Measurements from ENCODE around the gene TTLL3. TPM values are rescaled to one million over a fixed set of nuclear protein-coding genes. Genes with fewer than 3 reads are reported as not detected.

TTLL3 gene
- total RNA-seq, 1 donor from 2014 or later = 18.8 TPM

- Histone ChIP-seq H3K4me3 (ENCODE audit: low read depth, low read length) (no peak overlapping the region), H3K36me3 (ENCODE audit: control insufficient read depth, insufficient read depth, low read length) (no peaks in the 10 kb centered on the region), H3K27me3 (ENCODE audit: control insufficient read depth, insufficient read depth, low read length) (no peaks in the 10 kb centered on the region)
- no peak for TF ChIP-seq CTCF (IDR thresholded peaks at IDR 0.05; ENCODE audit: insufficient read depth, low read length, poor library complexity, severe bottlenecking)
- no peak for DNase-seq (ENCODE audit: low read depth)
These were observed 21.2 kb downstream of the TTLL3 start for GRCh38 chr3:9831253-9831652.

GRCh38 chr3:9833078-9833477 is 23.0 kb downstream of the TTLL3 start:
- no peak for TF ChIP-seq CTCF (IDR thresholded peaks at IDR 0.05; ENCODE audit: insufficient read depth, low read length, poor library complexity, severe bottlenecking)
- no peak for DNase-seq (ENCODE audit: low read depth)
- no peak overlapping the region for H3K4me3 ChIP-seq (ENCODE audit: low read depth, low read length)
- no peaks in the 10 kb centered on the region for H3K27me3 ChIP-seq (ENCODE audit: control insufficient read depth, insufficient read depth, low read length)
- no peaks in the 10 kb centered on the region for H3K36me3 ChIP-seq (ENCODE audit: control insufficient read depth, insufficient read depth, low read length)

- no peaks in the 10 kb centered on the region for H3K27me3 ChIP-seq (ENCODE audit: control insufficient read depth, insufficient read depth, low read length)
- no peaks in the 10 kb centered on the region for H3K36me3 ChIP-seq (ENCODE audit: control insufficient read depth, insufficient read depth, low read length)
- DNase-seq (ENCODE audit: low read depth) = no peak
- H3K4me3 ChIP-seq (ENCODE audit: low read depth, low read length) = no peak overlapping the region
- no peak for TF ChIP-seq CTCF (IDR thresholded peaks at IDR 0.05; ENCODE audit: insufficient read depth, low read length, poor library complexity, severe bottlenecking)
These were observed 24.7 kb downstream of the TTLL3 start for GRCh38 chr3:9834520-9835380.

GRCh38 chr3:9837701-9838582 is 27.9 kb downstream of the TTLL3 start:
- H3K27me3 ChIP-seq (ENCODE audit: control insufficient read depth, insufficient read depth, low read length) = no peaks in the 10 kb centered on the region
- TF ChIP-seq CTCF (IDR thresholded peaks at IDR 0.05; ENCODE audit: insufficient read depth, low read length, poor library complexity, severe bottlenecking) = no peak
- H3K4me3 ChIP-seq (ENCODE audit: low read depth, low read length) = no peak overlapping the region
- no peak for DNase-seq (ENCODE audit: low read depth)
- H3K36me3 ChIP-seq (ENCODE audit: control insufficient read depth, insufficient read depth, low read length) = peaks cover 5% of the 10 kb centered on the region

- H3K4me3 ChIP-seq (ENCODE audit: low read depth, low read length) = no peak overlapping the region
- TF ChIP-seq CTCF (IDR thresholded peaks at IDR 0.05; ENCODE audit: insufficient read depth, low read length, poor library complexity, severe bottlenecking) = no peak
- DNase-seq (ENCODE audit: low read depth) = no peak
- H3K27me3 ChIP-seq (ENCODE audit: control insufficient read depth, insufficient read depth, low read length) = no peaks in the 10 kb centered on the region
- peaks cover 5% of the 10 kb centered on the region for H3K36me3 ChIP-seq (ENCODE audit: control insufficient read depth, insufficient read depth, low read length)
These were observed 28.8 kb downstream of the TTLL3 start for GRCh38 chr3:9838856-9839255.

Measured in kidney epithelial cell (primary cell).